C4-2B (cell line): ENCODE results near the gene SH3BP1.
"Not testable (repeated sequence)": the region's sequence is repeated elsewhere in the genome, so short reads cannot be mapped to it uniquely, and the experiment has no call there.

Experiments
- H3K27ac ChIP-seq: fragments of 450-650 bp; 2 replicates; pipeline ENCODE4 v1.5.1; 2017
- ZFX ChIP-seq: fragments of 450-650 bp; IDR thresholded peaks from 2 replicates; pipeline ENCODE4 v1.6.1; 2017
- TF ChIP-seq, protein P1 (sequence below): fragments of 450-650 bp; conservative IDR thresholded peaks from 2 replicates; pipeline ENCODE4 v1.5.1; 2017; ENCODE audit warnings: mild to moderate bottlenecking

The SH3BP1 gene, protein sequence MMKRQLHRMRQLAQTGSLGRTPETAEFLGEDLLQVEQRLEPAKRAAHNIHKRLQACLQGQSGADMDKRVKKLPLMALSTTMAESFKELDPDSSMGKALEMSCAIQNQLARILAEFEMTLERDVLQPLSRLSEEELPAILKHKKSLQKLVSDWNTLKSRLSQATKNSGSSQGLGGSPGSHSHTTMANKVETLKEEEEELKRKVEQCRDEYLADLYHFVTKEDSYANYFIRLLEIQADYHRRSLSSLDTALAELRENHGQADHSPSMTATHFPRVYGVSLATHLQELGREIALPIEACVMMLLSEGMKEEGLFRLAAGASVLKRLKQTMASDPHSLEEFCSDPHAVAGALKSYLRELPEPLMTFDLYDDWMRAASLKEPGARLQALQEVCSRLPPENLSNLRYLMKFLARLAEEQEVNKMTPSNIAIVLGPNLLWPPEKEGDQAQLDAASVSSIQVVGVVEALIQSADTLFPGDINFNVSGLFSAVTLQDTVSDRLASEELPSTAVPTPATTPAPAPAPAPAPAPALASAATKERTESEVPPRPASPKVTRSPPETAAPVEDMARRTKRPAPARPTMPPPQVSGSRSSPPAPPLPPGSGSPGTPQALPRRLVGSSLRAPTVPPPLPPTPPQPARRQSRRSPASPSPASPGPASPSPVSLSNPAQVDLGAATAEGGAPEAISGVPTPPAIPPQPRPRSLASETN

DNA sequence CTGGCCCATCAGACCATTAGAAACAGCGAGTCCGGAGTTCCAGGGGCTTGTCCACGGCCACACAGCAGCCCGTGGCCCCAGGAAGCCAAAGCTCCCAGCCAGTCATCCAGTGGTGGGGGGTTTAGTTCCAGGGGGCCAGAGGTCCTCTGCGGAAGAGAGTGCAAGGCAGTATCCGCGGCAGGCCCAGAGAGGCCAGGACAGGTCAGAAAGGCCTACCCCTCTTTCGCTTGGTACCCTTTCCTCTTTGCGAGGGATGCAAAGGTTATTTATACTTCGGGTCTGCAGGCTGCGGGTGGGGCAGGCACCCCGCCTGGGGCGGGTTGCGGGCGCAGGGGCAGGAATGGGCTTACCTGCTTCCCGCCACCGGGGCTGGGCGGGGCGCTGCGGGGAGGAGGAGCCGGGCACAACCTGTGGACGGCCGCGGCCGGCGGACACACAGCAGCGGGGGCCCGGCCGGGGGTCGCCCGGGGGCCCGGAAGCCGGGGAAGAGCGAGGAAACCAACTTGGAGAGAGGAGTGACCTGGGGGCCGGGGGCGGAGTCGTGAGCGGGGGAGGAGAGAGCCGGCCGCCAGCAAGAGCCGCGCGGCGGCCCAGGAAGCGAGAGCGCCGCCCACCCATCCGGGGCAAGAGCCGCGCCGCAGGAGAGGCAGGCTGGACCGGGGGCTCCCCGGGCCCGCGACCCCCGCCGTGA, at the start of gene SH3BP1:
SH3BP1 (plus strand) TSS at position 600 of the 691 bp plus-strand sequence. CDS start 119 bp downstream, outside the sequence.
- H3K27ac ChIP-seq: peak within 1 kb of the TSS; percentile 61
- TF ChIP-seq, protein P1, sequence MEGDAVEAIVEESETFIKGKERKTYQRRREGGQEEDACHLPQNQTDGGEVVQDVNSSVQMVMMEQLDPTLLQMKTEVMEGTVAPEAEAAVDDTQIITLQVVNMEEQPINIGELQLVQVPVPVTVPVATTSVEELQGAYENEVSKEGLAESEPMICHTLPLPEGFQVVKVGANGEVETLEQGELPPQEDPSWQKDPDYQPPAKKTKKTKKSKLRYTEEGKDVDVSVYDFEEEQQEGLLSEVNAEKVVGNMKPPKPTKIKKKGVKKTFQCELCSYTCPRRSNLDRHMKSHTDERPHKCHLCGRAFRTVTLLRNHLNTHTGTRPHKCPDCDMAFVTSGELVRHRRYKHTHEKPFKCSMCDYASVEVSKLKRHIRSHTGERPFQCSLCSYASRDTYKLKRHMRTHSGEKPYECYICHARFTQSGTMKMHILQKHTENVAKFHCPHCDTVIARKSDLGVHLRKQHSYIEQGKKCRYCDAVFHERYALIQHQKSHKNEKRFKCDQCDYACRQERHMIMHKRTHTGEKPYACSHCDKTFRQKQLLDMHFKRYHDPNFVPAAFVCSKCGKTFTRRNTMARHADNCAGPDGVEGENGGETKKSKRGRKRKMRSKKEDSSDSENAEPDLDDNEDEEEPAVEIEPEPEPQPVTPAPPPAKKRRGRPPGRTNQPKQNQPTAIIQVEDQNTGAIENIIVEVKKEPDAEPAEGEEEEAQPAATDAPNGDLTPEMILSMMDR: no peak
- TF ChIP-seq ZFX: no peak

- not testable (repeated sequence) for H3K27ac ChIP-seq
These were observed 48.4 kb upstream of the SH3BP1 start for GRCh38 chr22:37591081-37591480.

DNA sequence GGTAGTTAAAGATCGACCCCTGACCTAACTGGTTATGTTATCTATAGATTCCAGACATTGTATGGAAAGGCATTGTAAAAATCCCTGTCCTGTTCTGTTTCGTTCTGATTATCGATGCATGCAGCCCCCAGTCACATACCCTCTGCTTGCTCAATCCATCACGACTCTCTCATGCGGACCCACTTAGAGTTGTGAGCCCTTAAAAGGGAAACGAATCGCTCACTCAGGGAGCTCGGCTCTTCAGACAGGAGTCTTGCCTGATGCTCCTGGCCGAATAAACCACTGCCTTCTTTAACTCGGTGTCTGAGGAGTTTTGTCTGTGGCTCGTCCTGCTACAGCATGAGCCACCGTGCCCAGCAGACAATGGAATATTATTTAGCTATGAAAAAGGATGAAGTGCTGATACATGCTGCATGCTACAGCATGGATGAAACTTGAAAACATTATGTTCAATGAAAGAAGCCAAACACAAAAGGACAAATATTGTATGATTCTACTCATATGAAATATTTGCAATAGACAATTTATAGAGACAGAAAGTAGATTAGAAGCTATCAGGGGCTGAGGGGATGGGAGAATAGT, 47.6 kb upstream of the SH3BP1 start:
- no peak overlapping the region for H3K27ac ChIP-seq
- no peak for TF ChIP-seq ZFX
- TF ChIP-seq, protein P1: no peak

DNA sequence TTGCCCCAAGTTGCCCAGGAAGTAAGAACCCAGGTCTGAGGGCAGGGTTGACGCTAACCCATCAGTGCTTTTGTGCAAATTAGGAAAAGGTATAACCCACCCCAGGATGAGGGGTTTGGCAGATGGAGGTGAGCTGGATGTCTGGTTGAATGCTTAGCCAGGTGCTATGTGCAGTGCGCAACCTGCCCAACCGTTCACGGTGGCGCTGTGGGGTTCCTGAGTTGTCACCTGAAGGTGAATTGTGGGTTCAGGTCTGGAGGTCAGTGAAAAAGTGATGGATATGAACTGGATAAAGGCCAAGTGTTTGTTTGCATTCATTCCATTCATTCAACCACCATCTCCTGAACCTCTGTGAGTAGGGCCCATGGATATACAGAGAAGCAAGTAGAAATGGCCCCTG, 45.2 kb upstream of the SH3BP1 start:
- TF ChIP-seq, protein P1: no peak
- TF ChIP-seq ZFX: no peak
- H3K27ac ChIP-seq: no peak overlapping the region

DNA sequence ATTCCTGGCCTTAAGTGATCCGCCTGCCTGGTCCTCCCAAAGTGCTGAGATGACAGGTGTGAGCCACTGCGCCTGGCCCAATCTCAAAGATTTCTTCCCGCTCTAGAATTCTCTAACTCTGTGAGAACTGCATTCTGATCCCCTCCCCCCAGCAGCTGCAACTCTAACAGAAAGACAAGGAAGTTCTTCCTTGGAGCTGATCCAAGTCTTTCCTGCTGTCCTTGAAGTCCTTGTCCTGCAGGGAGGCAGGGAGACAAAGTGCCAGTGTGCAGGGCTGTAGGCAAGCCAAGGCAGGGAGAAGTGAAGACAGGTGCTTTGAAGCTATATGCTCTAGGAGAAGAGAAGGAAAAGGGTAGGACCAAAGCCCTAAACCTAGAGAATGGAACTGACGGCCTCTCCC, 40.3 kb upstream of the SH3BP1 start:
- TF ChIP-seq, protein P1: no peak
- TF ChIP-seq ZFX: no peak
- H3K27ac ChIP-seq: peak overlapping the region; percentile 78

DNA sequence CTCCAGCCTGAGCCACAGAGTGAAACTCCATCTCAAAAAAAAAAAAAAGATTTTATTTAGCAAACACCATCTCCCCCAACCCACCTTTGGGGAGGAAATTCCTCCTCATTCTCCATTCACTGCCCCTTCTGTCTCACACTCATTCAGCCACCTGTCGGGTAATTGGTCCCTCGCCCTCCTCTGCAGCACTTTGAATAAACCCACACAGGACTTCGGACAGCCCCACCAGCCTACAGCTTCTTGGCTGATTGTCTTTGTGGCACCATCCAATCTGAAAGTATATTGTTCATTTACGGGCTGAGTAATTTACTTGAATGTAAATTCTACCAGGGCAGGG, 38.3 kb upstream of the SH3BP1 start:
- TF ChIP-seq ZFX: no peak
- TF ChIP-seq, protein P1: no peak
- peak overlapping the region; percentile 30 for H3K27ac ChIP-seq

DNA sequence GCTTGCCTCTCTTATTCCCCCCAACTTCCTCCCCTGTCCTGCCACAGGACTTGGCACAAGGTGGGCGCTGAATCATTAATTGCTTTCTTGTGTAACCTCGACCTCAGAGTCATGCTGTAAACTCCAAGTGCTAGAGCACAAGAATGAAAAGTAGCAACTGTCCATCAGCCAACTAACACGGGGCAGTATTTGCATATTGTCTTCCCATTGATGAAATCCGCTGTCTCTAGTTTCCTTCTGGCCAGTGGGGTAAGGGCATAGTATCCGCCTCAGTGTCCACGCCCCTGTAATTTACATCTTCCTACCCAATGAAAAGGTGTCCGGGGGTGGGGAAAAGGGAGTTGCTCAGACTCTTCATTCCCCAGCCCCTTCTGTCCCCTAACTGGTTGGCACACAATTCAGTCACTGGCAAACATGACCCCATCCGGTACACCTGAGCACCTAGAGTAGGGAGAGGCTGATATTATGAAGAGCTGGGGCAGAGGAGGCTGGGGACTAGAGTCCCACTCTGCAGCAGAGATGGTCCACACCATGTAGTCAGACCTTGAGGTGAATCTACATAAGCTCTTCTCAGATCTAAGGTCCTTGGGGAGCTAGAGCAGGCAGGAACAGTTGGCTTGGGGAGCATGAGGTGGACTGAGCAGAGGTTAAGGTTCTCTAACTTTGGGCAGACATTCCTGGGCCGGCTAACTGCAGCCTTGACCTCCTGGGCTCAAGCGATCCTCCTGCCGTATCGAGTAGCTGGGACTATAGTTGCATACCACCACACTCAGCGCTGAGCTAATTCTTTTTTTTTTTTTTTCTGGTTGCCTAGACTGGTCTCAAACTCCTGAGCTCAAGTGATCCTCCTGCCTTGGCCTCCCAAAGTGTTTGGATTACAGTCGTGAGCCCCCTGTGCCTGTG, 37.7 kb upstream of the SH3BP1 start:
- peak overlapping the region; percentile 30 for H3K27ac ChIP-seq
- TF ChIP-seq, protein P1: no peak
- no peak for TF ChIP-seq ZFX

DNA sequence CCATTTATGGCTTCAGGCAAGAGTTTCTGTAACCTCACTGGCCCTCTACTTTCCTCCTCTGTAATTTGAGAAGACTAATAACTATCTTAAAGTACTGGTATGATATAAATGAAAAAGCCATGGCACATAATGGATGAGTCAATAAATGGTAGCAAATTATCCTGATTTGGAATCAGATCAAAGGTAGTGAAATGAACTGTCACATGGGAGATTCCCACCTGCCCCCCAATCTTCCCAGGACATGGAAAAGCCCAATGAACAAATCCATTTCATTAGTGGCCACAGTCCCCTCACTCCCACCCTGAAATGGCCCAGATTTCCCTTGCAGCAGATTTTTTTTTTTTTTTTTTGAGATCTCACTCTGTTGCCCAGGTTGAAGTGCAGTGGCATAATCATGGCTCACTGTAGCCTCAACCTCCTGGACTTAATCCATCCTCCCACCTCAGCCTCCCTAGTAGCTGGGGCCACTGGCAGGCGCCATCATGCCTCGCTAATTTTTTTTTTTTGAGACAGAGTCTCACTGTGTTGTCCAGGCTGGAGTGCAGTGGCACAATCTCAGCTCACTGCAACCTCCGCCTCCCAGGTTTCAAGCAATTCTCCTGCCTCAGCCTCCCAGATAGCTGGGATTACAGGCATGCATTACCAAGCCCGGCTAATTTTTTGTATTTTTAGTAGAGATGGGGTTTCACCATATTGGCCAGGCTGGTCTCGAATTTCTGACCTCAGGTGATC, 36.8 kb upstream of the SH3BP1 start:
- H3K27ac ChIP-seq: peak overlapping the region; percentile 30
